Activated T-helper 17 cell treated with anti-CD3 and anti-CD28 coated beads, Interleukin-2, amount 50 U/mL, for 72 hours (primary cell): ENCODE measurements around the gene PCDHB5. TPM values are rescaled to one million over a fixed set of nuclear protein-coding genes. Genes with fewer than 3 reads are reported as not detected.
A peak's percentile ranks its signal among the peaks of the same experiment; 100 is the strongest.
"Not testable (repeated sequence)": the region's sequence is repeated elsewhere in the genome, so short reads cannot be mapped to it uniquely, and the experiment has no call there.

Experiments
- ATAC-seq: fragments of 150-1000 bp; cut with Tn5 transposase; replicated peaks from 2 replicates; pipeline ENCODE4 v1.10.0; 2021; ENCODE audit warnings: mild to moderate bottlenecking, moderate library complexity
- H3K27ac Mint-ChIP-seq: one replicate; pipeline ENCODE4 v1.8.0; 2022; ENCODE audit warnings: mixed read lengths
- H3K27me3 Mint-ChIP-seq: one replicate; pipeline ENCODE4 v1.8.0; 2022; ENCODE audit warnings: mixed read lengths
- H3K36me3 Mint-ChIP-seq: one replicate; pipeline ENCODE4 v1.8.0; 2022; ENCODE audit warnings: low read depth, mild to moderate bottlenecking, mixed read lengths
- H3K4me1 Mint-ChIP-seq: one replicate; pipeline ENCODE4 v1.8.0; 2022; ENCODE audit warnings: mixed read lengths
- H3K4me3 Mint-ChIP-seq: one replicate; pipeline ENCODE4 v1.8.0; 2022; ENCODE audit warnings: mild to moderate bottlenecking, mixed read lengths
- H3K9me3 Mint-ChIP-seq: one replicate; pipeline ENCODE4 v1.8.0; 2022; ENCODE audit warnings: mixed read lengths
- total RNA-seq, 2 donors: library from RNA; stranded (reverse); gene quantifications; one replicate each; pipeline ENCODE4 v1.2.3, GENCODE V29; 2022

The PCDHB5 gene
- total RNA-seq: not detected

DNA sequence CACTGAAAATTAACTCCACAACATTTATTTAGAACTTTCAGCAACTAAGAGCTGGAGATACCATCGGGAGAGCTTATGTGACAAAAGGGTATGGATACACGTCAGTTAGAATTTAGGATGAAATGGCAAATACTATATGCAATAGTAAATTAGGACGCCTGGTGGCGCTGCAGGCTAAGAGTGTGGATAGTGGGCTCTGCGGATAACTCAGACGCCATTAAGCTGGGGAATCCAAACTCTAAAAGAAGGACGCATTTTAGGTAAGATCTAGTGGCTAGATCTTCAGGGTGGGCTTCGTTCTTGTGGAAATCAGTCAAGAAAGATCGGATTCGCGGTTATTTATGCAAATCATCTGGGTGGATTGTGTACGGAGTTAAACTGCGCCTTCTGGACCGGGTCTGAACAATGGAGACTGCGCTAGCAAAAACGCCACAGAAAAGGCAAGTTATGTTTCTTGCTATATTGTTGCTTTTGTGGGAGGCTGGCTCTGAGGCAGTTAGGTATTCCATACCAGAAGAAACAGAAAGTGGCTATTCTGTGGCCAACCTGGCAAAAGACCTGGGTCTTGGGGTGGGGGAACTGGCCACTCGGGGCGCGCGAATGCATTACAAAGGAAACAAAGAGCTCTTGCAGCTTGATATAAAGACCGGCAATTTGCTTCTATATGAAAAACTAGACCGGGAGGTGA is at the start of gene PCDHB5:
Gene PCDHB5 (plus strand): TSS at position 177 of the 688 bp plus-strand sequence. CDS start 229 bp downstream, at position 406.
- Mint-ChIP-seq H3K9me3 (peaks cover 19% of the 10 kb centered on the region), H3K27me3 (peaks cover 5% of the 10 kb centered on the region), H3K27ac (no peak within 1 kb of the TSS), H3K4me1 (no peaks in the 10 kb centered on the region), H3K4me3 (peak within 1 kb of the TSS; percentile 57), H3K36me3 (no peaks in the 10 kb centered on the region)
- ATAC-seq: no peak

DNA sequence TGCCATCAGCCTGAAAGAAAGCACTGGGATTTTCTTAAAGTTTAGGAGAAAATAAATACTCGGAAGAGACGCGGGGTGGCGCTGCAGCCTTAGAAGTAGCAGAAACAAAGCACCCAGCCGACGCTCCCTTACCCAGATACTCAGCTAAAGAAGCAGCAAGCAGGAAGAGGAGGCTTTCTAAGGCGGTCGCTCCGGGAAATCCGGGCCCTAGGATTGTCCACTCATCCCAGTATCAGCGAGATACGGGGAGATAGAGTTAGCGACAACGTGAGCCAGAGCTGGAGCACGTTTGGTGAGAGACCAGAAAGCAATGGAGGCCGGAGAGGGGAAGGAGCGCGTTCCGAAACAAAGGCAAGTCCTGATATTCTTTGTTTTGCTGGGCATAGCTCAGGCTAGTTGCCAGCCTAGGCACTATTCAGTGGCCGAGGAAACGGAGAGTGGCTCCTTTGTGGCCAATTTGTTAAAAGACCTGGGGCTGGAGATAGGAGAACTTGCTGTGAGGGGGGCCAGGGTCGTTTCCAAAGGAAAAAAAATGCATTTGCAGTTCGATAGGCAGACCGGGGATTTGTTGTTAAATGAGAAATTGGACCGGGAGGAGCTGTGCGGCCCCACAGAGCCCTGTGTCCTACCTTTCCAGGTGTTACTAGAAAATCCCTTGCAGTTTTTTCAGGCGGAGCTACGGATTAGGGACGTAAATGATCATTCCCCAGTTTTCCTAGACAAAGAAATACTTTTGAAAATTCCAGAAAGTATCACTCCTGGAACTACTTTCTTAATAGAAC is 40.3 kb upstream of the PCDHB5 start, which contains the start of gene PCDHB2:
Gene PCDHB2 (plus strand): TSS at position 135 of the 782 bp plus-strand sequence. CDS start 176 bp downstream, at position 311.
- Mint-ChIP-seq H3K4me3 (peak within 1 kb of the TSS; percentile 49), H3K27me3 (peaks cover 17% of the 10 kb centered on the region), H3K9me3 (peaks cover 9% of the 10 kb centered on the region), H3K27ac (no peak within 1 kb of the TSS), H3K4me1 (no peaks in the 10 kb centered on the region), H3K36me3 (no peaks in the 10 kb centered on the region)
- no peak for ATAC-seq

DNA sequence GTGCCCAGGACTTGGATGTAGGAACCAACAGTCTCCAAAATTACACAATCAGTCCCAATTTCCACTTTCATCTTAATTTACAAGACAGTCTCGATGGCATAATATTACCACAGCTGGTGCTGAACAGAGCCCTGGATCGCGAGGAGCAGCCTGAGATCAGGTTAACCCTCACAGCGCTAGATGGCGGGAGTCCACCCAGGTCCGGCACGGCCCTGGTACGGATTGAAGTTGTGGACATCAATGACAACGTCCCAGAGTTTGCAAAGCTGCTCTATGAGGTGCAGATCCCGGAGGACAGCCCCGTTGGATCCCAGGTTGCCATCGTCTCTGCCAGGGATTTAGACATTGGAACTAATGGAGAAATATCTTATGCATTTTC is 39.8 kb upstream of the PCDHB5 start:
- H3K4me3 Mint-ChIP-seq: peak overlapping the region; percentile 49
- peaks cover 10% of the 10 kb centered on the region for H3K9me3 Mint-ChIP-seq
- ATAC-seq: no peak
- H3K36me3 Mint-ChIP-seq: no peaks in the 10 kb centered on the region
- H3K4me1 Mint-ChIP-seq: peaks cover 1% of the 10 kb centered on the region
- peaks cover 22% of the 10 kb centered on the region for H3K27me3 Mint-ChIP-seq
- no peak overlapping the region for H3K27ac Mint-ChIP-seq

DNA sequence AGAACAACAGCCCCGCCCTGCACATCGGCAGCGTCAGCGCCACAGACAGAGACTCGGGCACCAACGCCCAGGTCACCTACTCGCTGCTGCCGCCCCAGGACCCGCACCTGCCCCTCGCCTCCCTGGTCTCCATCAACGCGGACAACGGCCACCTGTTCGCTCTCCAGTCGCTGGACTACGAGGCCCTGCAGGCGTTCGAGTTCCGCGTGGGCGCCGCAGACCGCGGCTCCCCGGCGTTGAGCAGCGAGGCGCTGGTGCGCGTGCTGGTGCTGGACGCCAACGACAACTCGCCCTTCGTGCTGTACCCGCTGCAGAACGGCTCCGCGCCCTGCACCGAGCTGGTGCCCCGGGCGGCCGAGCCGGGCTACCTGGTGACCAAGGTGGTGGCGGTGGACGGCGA is 38.8 kb upstream of the PCDHB5 start:
- H3K4me3 Mint-ChIP-seq, H3K36me3 Mint-ChIP-seq, H3K4me1 Mint-ChIP-seq, H3K27ac Mint-ChIP-seq, ATAC-seq: not testable (repeated sequence)
- H3K9me3 Mint-ChIP-seq: peaks cover 13% of the 10 kb centered on the region
- H3K27me3 Mint-ChIP-seq: peaks cover 26% of the 10 kb centered on the region

DNA sequence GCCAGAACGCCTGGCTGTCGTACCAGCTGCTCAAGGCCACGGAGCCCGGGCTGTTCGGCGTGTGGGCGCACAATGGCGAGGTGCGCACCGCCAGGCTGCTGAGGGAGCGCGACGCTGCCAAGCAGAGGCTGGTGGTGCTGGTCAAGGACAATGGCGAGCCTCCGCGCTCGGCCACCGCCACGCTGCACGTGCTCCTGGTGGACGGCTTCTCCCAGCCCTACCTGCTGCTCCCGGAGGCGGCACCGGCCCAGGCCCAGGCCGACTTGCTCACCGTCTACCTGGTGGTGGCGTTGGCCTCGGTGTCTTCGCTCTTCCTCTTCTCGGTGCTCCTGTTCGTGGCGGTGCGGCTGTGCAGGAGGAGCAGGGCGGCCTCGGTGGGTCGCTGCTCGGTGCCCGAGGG is 38.4 kb upstream of the PCDHB5 start:
- Mint-ChIP-seq H3K27me3 (peaks cover 26% of the 10 kb centered on the region), H3K9me3 (peaks cover 13% of the 10 kb centered on the region)
- H3K4me3 Mint-ChIP-seq, H3K4me1 Mint-ChIP-seq, ATAC-seq, H3K27ac Mint-ChIP-seq, H3K36me3 Mint-ChIP-seq: not testable (repeated sequence)

DNA sequence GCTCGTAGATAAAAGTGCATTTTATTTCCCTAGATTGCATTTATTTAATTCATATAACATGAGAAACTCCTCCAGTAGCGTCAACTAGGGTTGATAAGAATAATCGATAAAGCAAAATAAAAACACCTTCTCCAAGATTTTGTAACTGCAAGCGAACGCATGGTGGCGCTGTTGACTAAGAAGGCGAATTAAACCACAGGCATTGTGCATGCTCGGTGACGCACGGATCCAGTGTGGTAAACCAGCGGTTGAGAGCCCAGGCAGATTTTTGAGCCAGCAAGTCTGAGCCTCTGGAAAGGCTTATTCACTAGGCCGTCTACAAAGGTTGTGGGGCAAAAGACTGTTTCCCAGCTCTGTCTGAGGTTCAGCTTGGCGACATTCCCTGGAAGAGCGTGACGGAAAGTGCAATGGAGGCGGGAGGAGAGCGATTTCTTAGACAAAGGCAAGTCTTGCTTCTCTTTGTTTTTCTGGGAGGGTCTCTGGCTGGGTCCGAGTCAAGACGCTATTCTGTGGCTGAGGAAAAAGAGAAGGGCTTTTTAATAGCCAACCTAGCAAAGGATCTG is 34.7 kb upstream of the PCDHB5 start, which contains the start of gene PCDHB3:
Gene PCDHB3 (plus strand): TSS at position 231 of the 563 bp plus-strand sequence. CDS start 177 bp downstream, at position 408.
- no peak within 1 kb of the TSS for H3K27ac Mint-ChIP-seq
- H3K4me1 Mint-ChIP-seq: peaks cover 4% of the 10 kb centered on the region
- no peak for ATAC-seq
- H3K36me3 Mint-ChIP-seq: no peaks in the 10 kb centered on the region
- no peak within 1 kb of the TSS for H3K4me3 Mint-ChIP-seq
- peaks cover 15% of the 10 kb centered on the region for H3K27me3 Mint-ChIP-seq
- peaks cover 4% of the 10 kb centered on the region for H3K9me3 Mint-ChIP-seq

DNA sequence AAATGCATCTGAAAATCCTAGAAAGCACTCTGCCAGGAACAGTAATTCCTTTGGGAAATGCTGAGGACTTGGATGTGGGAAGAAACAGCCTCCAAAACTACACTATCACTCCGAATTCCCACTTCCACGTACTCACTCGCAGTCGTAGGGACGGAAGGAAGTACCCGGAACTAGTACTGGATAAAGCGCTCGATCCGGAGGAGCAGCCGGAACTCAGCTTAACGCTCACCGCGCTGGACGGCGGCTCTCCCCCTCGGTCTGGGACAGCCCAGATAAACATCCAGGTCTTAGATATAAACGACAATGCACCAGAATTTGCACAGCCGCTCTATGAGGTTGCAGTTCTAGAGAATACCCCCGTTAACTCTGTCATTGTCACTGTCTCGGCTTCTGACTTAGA is 33.9 kb upstream of the PCDHB5 start:
- Mint-ChIP-seq H3K4me1 (peaks cover 4% of the 10 kb centered on the region), H3K9me3 (peaks cover 4% of the 10 kb centered on the region), H3K27me3 (peaks cover 15% of the 10 kb centered on the region), H3K36me3 (no peaks in the 10 kb centered on the region), H3K4me3 (no peak overlapping the region), H3K27ac (no peak overlapping the region)
- no peak for ATAC-seq

DNA sequence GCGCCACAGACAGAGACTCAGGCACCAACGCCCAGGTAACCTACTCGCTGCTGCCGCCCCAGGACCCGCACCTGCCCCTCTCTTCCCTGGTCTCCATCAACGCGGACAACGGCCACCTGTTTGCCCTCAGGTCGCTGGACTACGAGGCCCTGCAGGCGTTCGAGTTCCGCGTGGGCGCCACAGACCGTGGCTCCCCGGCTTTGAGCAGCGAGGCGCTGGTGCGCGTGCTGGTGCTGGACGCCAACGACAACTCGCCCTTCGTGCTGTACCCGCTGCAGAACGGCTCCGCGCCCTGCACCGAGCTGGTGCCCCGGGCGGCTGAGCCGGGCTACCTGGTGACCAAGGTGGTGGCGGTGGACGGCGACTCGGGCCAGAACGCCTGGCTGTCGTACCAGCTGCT is 32.9 kb upstream of the PCDHB5 start:
- not testable (repeated sequence) for H3K4me1 Mint-ChIP-seq, H3K9me3 Mint-ChIP-seq, H3K4me3 Mint-ChIP-seq, H3K36me3 Mint-ChIP-seq, H3K27ac Mint-ChIP-seq, ATAC-seq
- peaks cover 15% of the 10 kb centered on the region for H3K27me3 Mint-ChIP-seq

DNA sequence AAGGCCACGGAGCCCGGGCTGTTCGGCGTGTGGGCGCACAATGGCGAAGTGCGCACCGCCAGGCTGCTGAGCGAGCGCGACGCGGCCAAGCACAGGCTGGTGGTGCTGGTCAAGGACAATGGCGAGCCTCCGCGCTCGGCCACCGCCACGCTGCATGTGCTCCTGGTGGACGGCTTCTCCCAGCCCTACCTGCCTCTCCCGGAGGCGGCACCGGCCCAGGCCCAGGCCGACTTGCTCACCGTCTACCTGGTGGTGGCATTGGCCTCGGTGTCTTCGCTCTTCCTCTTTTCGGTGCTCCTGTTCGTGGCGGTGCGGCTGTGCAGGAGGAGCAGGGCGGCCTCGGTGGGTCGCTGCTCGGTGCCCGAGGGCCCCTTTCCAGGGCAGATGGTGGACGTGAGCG is 32.5 kb upstream of the PCDHB5 start:
- H3K27me3 Mint-ChIP-seq: peaks cover 15% of the 10 kb centered on the region
- H3K27ac Mint-ChIP-seq, H3K36me3 Mint-ChIP-seq, H3K9me3 Mint-ChIP-seq, H3K4me3 Mint-ChIP-seq, H3K4me1 Mint-ChIP-seq, ATAC-seq: not testable (repeated sequence)

DNA sequence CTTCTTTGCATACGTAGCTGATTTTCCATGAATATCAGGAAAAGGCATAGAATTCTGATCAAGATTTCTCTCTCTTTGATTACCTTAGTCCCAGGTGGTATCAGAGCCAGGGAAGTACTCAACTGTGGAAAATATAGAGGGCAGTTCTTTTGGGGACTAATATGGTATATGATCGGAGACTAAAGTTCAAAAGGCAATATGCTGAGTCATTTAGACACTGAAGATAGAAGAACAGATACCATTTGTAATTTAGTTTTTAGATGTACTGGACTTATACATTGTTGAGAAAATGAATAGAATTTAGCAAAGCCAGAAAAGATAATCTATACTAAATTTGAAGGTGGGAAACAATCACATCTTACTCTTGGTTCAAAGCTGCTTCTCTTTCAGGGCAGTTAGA is 29.7 kb upstream of the PCDHB5 start:
- Mint-ChIP-seq H3K4me3 (no peak overlapping the region), H3K27me3 (peaks cover 6% of the 10 kb centered on the region), H3K9me3 (peaks cover 2% of the 10 kb centered on the region), H3K4me1 (peaks cover 2% of the 10 kb centered on the region), H3K36me3 (no peaks in the 10 kb centered on the region), H3K27ac (no peak overlapping the region)
- no peak for ATAC-seq

DNA sequence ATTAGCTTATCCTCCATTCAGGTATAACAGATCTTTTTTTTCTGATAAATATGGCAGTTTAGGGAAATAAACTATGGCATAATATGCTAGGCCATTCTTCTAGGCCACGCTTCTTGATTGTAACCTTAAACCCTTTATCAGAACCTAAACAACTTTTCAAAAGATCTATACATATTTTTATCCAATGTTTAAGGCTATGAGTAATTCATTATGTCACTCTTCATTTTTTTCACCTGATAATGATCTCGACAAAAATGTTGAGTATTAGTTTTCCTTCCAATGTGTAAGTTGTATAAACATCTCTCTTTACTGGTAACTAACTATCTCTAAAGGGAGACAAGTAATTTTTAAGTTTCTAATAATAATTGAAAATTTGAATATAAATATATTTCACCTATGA is 15.8 kb upstream of the PCDHB5 start:
- H3K4me1 Mint-ChIP-seq: no peaks in the 10 kb centered on the region
- no peak overlapping the region for H3K27ac Mint-ChIP-seq
- ATAC-seq: no peak
- H3K36me3 Mint-ChIP-seq: no peaks in the 10 kb centered on the region
- peaks cover 15% of the 10 kb centered on the region for H3K9me3 Mint-ChIP-seq
- H3K4me3 Mint-ChIP-seq: no peak overlapping the region
- peaks cover 10% of the 10 kb centered on the region for H3K27me3 Mint-ChIP-seq

DNA sequence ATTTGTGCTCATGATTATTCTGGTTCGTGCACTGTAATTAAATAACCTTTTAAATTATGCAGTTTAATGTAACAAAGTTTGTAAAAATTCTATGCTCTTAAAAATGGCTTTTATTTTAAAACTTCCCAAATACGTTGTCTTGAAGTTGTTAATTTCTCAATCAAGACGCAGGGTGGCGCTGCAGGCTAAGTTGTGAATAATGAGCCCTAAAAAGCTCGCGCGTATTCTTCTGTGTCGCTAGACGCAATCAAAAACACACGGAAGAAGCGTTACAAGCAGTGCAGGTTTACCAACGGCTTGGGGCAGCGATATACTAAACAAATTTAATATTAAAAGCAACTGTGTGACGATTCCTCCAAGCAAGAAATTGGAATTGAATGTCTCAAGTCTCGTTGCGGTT is 13.4 kb upstream of the PCDHB5 start, which contains the start of gene PCDHB4:
Gene PCDHB4 (plus strand): TSS at position 256 of the 400 bp plus-strand sequence. CDS start 181 bp downstream, outside the sequence.
- Mint-ChIP-seq H3K36me3 (no peaks in the 10 kb centered on the region), H3K9me3 (peaks cover 4% of the 10 kb centered on the region), H3K4me3 (no peak within 1 kb of the TSS), H3K27ac (no peak within 1 kb of the TSS), H3K27me3 (peaks cover 8% of the 10 kb centered on the region), H3K4me1 (no peaks in the 10 kb centered on the region)
- ATAC-seq: no peak

DNA sequence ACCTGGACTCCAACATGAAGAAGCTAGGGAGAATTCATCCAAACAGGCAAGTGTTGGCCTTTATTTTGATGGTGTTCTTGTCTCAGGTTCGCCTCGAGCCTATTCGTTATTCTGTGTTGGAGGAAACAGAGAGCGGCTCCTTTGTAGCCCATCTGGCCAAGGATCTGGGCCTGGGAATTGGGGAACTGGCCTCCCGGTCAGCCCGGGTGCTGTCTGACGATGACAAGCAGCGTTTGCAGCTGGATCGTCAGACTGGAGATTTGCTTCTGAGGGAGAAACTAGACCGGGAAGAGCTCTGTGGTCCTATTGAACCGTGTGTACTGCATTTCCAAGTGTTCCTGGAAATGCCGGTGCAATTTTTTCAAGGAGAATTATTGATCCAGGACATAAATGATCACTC is 13.0 kb upstream of the PCDHB5 start:
- no peaks in the 10 kb centered on the region for H3K36me3 Mint-ChIP-seq
- H3K4me1 Mint-ChIP-seq: no peaks in the 10 kb centered on the region
- H3K9me3 Mint-ChIP-seq: peaks cover 4% of the 10 kb centered on the region
- no peak for ATAC-seq
- H3K4me3 Mint-ChIP-seq: no peak overlapping the region
- no peak overlapping the region for H3K27ac Mint-ChIP-seq
- H3K27me3 Mint-ChIP-seq: peaks cover 8% of the 10 kb centered on the region

DNA sequence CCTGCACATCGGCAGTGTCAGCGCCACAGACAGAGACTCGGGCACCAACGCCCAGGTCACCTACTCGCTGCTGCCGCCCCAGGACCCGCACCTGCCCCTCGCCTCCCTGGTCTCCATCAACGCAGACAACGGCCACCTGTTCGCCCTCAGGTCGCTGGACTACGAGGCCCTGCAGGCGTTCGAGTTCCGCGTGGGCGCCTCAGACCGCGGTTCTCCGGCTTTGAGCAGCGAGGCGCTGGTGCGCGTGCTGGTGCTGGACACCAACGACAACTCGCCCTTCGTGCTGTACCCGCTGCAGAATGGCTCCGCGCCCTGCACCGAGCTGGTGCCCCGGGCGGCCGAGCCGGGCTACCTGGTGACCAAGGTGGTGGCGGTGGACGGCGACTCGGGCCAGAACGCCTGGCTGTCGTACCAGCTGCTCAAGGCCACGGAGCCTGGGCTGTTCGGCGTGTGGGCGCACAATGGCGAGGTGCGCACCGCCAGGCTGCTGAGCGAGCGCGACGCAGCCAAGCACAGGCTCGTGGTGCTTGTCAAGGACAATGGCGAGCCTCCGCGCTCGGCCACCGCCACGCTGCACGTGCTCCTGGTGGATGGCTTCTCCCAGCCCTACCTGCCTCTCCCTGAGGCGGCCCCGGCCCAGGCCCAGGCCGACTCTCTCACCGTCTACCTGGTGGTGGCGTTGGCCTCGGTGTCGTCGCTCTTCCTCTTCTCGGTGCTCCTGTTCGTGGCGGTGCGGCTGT is 11.4 kb upstream of the PCDHB5 start:
- not testable (repeated sequence) for H3K4me3 Mint-ChIP-seq

More for the DNA sequence above, 11.4 kb upstream of the PCDHB5 start:
- not testable (repeated sequence) for H3K9me3 Mint-ChIP-seq, H3K4me1 Mint-ChIP-seq, ATAC-seq, H3K27ac Mint-ChIP-seq, H3K36me3 Mint-ChIP-seq
- H3K27me3 Mint-ChIP-seq: peaks cover 13% of the 10 kb centered on the region
